ENCODE results near the gene RBBP5. TPM values are rescaled to one million over a fixed set of nuclear protein-coding genes. Genes with fewer than 3 reads are reported as not detected.

RBBP5 gene
- total RNA-seq, 1 donor from 2014 or later: 20.2 TPM

DNA sequence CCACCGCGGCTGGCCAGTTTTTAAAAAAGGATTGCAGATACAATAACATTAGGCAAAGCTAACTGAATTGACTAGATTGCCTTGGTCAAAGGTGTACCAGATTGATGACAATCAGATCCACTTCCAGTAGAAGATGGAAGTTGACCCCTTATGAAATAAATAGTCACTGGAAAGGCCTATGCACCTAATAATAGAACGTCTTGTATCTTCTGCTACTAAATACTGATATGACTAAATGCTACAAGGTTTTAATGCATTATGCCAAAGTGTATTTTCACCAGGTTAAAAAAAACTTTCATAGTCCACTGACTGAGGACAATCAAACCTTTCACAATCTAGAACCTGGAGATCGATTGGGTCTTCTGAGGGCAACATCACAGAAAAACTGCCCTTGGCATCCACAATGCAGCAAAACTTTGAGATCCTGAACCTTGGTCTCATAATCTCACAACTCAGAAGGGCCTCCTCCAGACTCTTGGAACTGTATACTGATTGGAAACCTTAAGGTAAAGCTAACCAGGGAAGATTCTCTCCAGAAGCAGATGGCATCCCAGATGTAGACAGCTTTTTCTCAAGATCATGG lies 7.8 kb upstream of the RBBP5 start:
- DNase-seq: no peak

- DNase-seq: no peak
These were observed 6.3 kb upstream of the RBBP5 start for GRCh38 chr1:205128050-205128449.

- DNase-seq: no peak
These were observed 5.9 kb upstream of the RBBP5 start for GRCh38 chr1:205127646-205128045.

- DNase-seq: no peak
These were observed 2.9 kb upstream of the RBBP5 start for GRCh38 chr1:205124726-205125125.

- no peak for DNase-seq
These were observed 708 bp upstream of the RBBP5 start for GRCh38 chr1:205122489-205122882.

- DNase-seq: no peak
These were observed 3.0 kb downstream of the RBBP5 start for GRCh38 chr1:205118752-205119151.

GRCh38 chr1:205111354-205111753 lies 10.4 kb downstream of the RBBP5 start:
- DNase-seq: no peak

DNA sequence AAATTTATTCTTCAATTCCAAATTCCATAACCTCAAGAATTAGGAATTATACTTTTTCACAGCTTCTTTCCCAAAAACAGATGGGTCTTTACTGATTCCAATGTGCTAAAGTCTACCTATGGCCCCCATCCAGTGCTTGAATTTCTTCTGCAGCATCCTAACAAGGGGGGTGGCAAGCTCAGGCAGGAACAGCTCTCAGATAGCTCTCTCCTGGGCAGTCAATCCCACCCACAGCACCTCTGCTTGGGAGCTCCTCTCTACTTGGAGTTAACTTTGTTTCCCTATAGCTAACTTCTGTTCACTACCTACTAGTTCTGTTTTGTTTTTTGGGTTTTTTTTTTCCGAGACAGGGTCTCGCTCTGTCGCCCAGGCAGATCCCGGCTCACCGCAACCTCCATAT lies 12.1 kb downstream of the RBBP5 start:
- DNase-seq: no peak

GRCh38 chr1:205109269-205109668 lies 12.5 kb downstream of the RBBP5 start:
- no peak for DNase-seq

- no peak for DNase-seq
These were observed 13.3 kb downstream of the RBBP5 start for GRCh38 chr1:205108464-205108863.

DNA sequence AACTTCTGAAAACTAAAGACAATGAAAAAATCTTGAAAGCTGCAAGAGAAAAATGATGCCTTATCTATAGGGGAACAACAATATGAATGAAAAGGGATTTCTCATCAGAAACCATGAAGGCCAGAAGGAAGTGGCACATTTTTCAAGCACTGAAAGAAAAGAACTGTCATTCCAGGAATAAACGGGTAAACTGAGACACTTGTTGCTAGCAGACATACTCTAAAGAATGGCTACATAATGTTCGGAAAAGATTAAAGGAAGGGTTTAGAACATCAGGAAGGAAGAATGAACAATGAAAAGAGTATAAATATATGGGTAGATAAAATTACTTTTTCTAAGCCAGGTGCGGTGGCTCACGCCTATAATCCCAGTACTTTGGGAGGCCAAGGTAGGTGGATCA lies 14.5 kb downstream of the RBBP5 start:
- DNase-seq: no peak

DNA sequence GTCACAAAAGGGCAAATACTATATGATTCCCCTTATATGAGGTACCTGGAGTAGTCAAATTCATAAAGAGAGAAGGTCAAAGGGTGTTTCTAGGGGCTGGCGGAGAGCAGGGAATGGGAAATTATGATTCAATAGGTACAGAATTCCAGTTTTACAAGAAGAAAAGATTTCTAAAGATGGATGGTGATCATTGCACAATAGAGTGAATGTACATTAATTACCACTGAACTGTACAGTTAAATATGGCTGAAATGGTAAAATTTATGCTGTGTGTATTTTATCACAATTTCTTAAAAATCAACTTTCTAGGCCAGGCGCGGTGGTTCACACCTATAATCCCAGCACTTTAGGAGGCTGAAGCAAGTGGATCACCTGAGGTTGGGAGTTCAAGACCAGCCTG lies 19.4 kb downstream of the RBBP5 start:
- no peak for DNase-seq

DNA sequence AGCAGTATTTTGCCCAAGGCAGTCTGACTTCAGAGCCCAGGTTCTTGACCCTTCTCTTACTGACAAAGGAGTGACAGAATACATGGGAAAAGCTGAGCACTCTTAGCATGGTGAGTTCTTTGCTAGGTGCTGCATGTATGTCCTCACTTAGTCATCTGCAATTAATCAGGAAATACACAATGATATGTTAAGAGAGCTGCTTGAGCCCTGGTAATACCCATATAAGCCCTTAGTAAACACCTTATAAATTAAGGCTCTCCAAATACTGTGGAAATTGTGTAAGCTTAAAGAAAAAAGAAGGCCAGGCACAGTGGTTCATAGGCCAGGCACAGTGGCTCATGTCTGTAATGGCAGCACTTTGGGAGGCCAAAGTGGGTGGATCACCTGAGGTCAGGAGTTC lies 23.5 kb downstream of the RBBP5 start:
- no peak for DNase-seq

- DNase-seq: no peak
These were observed 26.4 kb downstream of the RBBP5 start for GRCh38 chr1:205095422-205095821.

GRCh38 chr1:205091043-205091740 lies 30.6 kb downstream of the RBBP5 start:
- DNase-seq: no peak

DNA sequence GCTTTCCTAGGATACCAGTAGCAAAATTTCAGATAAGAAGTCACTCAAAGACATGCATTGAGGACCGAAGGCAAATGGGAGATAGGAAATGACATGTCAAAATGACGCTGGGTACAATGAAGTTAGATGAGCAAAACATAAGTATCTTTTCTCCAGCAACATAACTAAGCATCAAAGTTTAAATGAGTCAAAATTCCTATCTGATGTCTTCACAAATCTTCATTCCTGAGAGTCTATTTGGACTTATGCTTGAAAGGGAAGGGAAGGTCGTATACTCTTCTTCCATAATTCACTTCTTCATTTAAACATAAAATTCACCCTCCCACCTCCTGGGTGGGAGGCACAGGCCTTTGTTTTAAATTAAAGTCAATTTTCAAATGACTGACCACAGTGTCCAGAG lies 33.4 kb downstream of the RBBP5 start:
- no peak for DNase-seq

- DNase-seq: no peak
These were observed 37.4 kb downstream of the RBBP5 start, which contains the start of gene TMEM81 for GRCh38 chr1:205084360-205084759. Gene TMEM81 (minus strand): TSS chr1:205084460. CDS start chr1:205084320, 140 bp downstream.

GRCh38 chr1:205082431-205082830 lies 39.3 kb downstream of the RBBP5 start:
- DNase-seq: no peak

DNA sequence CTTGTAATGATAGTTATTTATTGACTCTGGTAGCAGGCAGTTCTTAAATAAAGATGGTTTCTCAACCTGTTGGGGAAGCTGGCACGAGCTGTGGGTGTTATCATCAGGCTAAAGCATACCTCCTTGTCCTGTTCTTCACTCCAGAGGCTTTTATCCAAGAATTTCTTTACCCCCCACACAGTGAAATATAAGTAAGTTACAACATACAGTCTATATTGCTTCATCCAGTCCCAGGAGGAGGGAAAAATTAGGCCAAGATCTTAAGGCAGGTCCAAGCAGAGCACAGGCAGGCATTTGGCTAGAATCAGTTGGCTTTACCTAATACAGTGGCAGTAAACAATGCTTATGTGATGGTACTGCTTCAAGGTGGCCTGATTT lies 43.9 kb downstream of the RBBP5 start:
- DNase-seq: no peak

- DNase-seq: no peak
These were observed 44.4 kb downstream of the RBBP5 start for GRCh38 chr1:205077158-205077933.

GRCh38 chr1:205076245-205076761 lies 45.5 kb downstream of the RBBP5 start:
- no peak for DNase-seq

GRCh38 chr1:205075642-205076155 lies 46.1 kb downstream of the RBBP5 start:
- no peak for DNase-seq

DNA sequence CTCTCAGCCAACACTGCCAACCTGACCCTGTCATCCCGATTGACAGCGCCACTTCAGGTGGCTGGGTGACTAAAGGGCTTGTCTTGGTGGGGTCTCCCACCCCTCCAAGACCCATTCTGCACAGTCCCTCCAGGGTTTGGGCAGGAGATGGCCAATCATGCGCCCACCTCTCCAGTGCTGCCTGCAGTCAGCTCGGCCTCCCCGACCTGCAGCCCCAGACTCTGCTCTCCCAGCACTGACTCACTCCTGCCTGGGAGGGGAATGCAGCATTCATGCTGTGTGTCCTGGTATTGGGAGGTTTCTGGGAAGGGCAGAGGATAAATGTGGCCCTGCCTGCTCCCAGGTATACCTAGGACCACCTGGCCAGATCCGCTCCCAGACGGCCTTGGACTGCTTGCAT lies 47.3 kb downstream of the RBBP5 start:
- DNase-seq: no peak
